ENCODE measurements around the gene CUTC.

Gene CUTC

DNA sequence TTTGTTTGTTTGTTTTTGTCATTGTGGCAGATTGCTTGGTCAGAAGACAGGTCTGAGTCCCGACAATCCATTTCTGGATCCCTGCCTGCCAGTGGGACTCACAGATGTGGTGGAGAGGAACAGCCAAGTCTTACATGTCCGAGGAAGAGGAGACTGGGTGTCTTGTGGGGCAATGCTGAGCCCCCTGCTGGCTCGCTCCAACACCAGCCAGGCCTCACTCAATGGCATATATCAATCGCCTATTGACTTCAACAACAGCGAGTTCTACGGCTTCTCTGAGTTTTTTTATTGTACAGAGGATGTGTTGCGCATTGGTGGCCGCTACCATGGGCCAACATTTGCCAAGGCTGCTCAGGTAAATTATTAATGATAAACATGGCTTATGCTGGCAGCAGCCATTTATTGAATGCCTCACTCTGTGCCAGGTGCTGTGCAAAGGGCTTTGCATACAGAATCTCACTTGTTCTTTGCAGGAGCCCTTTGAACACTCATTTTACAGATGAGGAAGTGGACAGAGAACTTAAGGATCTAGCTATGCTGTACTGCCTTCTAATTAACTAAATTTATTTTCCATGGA is 33.4 kb upstream of the CUTC start:
- TF ChIP-seq, protein P1, sequence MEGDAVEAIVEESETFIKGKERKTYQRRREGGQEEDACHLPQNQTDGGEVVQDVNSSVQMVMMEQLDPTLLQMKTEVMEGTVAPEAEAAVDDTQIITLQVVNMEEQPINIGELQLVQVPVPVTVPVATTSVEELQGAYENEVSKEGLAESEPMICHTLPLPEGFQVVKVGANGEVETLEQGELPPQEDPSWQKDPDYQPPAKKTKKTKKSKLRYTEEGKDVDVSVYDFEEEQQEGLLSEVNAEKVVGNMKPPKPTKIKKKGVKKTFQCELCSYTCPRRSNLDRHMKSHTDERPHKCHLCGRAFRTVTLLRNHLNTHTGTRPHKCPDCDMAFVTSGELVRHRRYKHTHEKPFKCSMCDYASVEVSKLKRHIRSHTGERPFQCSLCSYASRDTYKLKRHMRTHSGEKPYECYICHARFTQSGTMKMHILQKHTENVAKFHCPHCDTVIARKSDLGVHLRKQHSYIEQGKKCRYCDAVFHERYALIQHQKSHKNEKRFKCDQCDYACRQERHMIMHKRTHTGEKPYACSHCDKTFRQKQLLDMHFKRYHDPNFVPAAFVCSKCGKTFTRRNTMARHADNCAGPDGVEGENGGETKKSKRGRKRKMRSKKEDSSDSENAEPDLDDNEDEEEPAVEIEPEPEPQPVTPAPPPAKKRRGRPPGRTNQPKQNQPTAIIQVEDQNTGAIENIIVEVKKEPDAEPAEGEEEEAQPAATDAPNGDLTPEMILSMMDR (conservative IDR thresholded peaks at IDR 0.05), result no peak; the same call in 1 of the 2 replicates
- no peak for TF ChIP-seq ZFX (IDR thresholded peaks at IDR 0.05)
- no peak overlapping the region for H3K27ac ChIP-seq

DNA sequence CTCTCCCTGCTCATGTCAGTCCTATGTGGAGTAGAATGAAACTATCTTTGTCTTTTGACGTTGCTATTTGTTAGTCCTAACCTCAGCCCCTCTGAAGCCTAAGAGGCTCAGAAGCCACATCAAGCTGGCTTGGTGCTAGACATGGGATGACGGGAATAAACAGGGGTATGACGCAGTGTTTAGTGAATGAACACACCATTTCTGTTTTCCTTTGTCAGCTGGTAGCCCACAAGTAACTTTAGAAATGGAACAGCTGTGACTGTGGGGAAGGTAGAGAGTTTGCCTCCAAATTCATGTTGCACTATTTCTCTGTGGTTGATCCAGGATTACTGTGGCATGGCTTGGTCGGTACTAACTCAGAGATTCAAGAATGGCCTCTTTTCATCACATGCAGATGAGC is 31.4 kb upstream of the CUTC start:
- no peak for TF ChIP-seq ZFX (IDR thresholded peaks at IDR 0.05)
- TF ChIP-seq, protein P1 (conservative IDR thresholded peaks at IDR 0.05), result no peak

DNA sequence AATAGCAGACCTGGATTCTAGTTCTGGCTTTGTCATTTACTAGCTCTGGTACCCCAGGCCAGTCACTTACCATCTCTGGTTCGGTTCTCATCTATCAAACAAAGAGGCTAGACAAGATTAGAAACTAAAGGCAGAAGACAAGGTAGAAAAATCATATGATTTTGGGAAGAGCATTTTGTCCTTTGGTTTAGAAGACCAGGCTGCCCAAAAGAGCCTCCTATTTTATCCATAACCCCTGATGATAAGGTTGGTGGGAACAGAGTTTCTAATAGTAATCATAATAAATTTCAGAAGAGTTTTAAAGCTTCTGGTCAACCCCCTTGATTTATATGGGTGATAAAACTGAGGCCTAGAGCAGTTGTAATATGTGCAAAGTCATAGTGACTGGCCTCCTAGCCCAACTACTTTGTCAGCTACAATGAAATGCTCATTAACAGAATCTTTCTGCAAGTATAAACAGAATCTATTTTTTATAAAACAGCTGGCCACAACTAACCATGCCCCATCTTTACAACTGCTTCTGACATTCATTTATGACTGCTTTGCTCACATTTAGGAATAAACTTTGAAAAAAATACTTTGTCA is 23.5 kb upstream of the CUTC start:
- TF ChIP-seq, protein P1 (conservative IDR thresholded peaks at IDR 0.05), result no peak
- no peak for TF ChIP-seq ZFX (IDR thresholded peaks at IDR 0.05)
- H3K27ac ChIP-seq, result no peak overlapping the region

More for the DNA sequence above, 31.4 kb upstream of the CUTC start:
- H3K27ac ChIP-seq, result no peak overlapping the region

DNA sequence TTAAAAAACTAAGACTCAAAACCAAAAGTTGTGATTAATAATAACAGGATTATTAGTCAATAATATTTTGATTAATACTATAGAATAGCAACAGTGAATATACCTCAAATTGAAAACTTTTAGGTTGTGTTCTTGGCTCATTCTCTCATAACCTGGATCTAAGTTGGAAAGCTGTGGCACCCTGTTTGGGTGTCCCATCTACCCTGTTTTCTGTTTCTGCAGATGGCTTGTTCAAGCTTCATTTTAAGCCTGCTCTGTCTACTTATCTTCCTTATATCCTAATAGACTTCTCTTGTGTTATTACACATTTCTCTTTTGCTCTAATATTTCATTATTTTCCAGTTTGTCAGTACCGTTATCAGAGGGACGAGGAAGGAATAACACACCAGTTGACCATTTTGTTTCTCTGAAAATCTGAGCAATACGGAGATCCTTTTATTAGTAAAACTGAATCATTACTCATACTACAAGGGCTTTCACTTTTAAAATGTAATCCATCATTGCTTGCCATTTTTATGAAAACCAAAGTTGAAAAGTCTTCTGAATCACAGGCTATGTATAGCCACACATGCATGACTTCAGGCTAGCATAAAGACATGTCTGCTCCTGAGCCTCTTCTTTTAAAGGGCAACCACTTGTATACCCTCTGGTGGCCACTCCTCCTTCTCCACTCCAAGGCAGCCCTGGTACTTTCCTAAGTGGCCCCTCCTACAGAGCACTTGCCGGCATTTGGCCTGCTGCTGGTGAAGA is 22.4 kb upstream of the CUTC start:
- H3K27ac ChIP-seq, result no peak overlapping the region
- TF ChIP-seq ZFX (IDR thresholded peaks at IDR 0.05), result no peak
- TF ChIP-seq, protein P1 (conservative IDR thresholded peaks at IDR 0.05), result no peak

DNA sequence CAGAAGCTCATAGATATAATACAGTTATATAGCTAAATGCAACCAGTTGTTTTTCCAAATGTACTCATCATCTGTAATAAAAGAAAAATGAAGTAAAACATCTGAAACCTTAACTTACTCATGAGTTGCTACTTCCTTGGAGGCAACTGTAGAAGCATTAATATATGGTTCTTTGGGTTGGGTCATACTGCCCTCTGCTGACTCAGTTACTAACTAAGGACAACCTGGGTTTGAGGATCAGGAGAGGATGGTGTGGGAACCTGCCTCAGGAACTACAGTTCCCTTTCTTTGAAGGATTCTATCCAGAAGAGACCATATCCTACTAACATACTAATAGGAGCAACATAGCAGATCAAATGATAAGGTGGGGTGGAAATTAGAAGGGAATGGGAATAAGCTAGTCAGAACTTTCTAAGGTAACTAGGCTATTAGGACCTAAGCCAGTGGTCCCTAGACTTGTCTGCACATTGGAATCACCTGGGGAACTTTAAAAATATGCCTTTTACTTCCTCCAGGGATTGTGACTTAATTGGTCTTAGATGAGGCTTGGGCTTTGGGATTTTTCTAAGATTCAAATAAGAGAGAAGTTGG is 20.8 kb upstream of the CUTC start:
- H3K27ac ChIP-seq, result no peak overlapping the region
- TF ChIP-seq, protein P1 (conservative IDR thresholded peaks at IDR 0.05), result peak; percentile 44
- no peak for TF ChIP-seq ZFX (IDR thresholded peaks at IDR 0.05)

DNA sequence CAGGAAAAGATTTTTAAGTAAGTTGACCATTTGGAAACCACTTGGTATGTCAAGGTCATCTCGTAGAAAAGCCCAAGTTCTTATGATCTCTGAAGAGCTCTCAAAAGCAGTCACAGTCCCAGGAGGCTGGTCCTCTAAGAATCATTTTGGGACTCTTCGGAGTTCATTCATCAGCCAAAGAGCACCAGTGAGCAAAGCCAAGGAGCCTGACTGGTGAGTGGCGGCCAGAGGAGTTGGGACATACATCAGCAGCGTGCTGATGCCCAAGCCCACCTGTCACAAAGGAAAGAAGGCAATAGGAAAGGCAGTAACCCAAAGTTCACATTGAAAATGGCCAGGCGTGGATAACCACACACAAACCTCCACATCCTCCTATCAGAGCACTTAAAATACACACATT is 17.6 kb upstream of the CUTC start:
- no peak overlapping the region for H3K27ac ChIP-seq
- no peak for TF ChIP-seq ZFX (IDR thresholded peaks at IDR 0.05)
- TF ChIP-seq, protein P1 (conservative IDR thresholded peaks at IDR 0.05), result no peak

DNA sequence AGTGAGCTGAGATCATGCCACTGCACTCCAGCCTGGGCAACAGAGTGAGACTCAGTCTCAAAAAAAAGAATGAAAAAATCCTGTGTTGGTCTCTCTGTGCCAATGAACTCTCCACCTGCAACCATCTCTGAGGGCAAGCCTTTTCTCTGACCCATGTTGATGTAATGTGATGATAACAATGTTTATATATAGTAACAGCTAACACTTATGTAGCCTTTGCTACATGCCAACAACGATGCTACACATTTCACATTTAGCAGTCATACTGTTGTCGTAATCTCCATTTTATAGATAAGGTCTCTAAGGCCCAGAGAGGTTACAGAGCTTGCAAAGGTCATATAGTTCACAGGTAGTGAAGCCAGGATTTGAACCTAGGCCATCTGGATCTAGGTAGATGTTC is 11.6 kb upstream of the CUTC start:
- no peak for TF ChIP-seq ZFX (IDR thresholded peaks at IDR 0.05)
- TF ChIP-seq, protein P1 (conservative IDR thresholded peaks at IDR 0.05), result no peak
- no peak overlapping the region for H3K27ac ChIP-seq
